DOHH2 (cell line): ENCODE data around the gene ACP4.

Source experiments
- CTCF ChIP-seq: fragments of 200-600 bp; sonication (generic); IDR thresholded peaks from one replicate; pipeline ENCODE4 v1.5.1; 2014; ENCODE audit warnings: antibody characterized with exemption, mild to moderate bottlenecking, low read depth, low read length; ENCODE audit not compliant: poor library complexity, severe bottlenecking
- EZH2phosphoT487 ChIP-seq: fragments of 200-600 bp; sonication (generic); IDR thresholded peaks from 2 replicates; pipeline ENCODE4 v1.6.1; 2017; ENCODE audit warnings: borderline replicate concordance, mild to moderate bottlenecking, antibody characterized with exemption, low read length, moderate library complexity, mixed read lengths

GRCh38 chr19:50826492-50827240 is 36.5 kb downstream of the ACP4 start:
- TF ChIP-seq CTCF (no peak), EZH2phosphoT487 (no peak)
